OCI-LY3 (cell line): ENCODE measurements around the gene RFX2.

ENCODE experiments used
- EZH2phosphoT487 ChIP-seq: fragments of 200-600 bp; shearing (Covaris generic); IDR thresholded peaks from 2 replicates; pipeline ENCODE4 v1.6.1; 2018; ENCODE audit warnings: antibody characterized with exemption, mixed run types, low read depth
- TF ChIP-seq, protein P1 (sequence below): fragments of 200-600, 300-600 bp; sonication (generic); IDR thresholded peaks from 2 replicates; pipeline ENCODE4 v1.5.1; 2014; ENCODE audit warnings: antibody characterized with exemption, low read length, low read depth

DNA sequence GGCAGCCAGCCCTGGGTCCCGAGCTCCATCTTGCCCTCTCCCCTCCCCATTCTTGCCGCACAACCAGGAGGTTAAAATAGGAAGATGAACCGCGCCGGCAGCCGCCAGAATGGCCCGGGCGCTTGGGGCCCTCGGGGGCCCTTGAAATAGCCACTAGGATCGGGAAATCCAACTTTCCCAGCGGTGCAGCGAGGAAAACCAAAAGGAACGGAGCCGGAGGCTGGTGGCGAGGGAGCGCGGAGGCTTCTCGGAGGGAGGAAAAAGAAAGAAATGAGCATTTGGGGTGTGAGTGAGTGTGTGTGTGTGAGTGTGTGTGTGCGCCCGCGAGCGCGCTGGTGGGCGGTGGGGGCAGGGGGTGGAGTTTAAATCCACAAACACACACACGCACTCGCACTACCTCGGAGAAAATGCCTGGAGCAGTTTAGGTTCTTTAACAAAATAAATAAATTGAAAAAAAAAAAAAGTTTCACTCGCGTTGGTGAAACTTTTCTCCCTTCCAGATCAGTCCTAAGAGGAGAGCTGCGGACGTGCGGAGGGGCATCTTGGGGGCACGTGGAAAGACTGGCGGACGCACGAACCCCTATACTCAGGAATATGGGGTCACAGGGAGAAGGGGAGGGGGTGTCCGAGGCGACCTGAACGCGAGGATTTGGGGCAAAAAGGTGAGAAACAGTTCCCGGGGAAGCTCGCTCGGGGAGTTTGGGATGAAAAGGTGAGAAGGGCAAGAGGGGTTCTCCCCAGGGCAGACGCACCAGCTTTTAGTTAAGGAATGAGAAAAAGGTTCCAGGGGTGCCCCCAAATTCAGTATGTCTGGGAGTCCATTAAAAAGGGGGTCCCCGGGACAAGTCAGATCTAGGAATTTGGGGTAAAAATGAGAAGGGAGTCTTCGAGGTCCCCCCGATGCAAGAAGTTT, 1.3 kb downstream of the RFX2 start:
- TF ChIP-seq, protein P1, sequence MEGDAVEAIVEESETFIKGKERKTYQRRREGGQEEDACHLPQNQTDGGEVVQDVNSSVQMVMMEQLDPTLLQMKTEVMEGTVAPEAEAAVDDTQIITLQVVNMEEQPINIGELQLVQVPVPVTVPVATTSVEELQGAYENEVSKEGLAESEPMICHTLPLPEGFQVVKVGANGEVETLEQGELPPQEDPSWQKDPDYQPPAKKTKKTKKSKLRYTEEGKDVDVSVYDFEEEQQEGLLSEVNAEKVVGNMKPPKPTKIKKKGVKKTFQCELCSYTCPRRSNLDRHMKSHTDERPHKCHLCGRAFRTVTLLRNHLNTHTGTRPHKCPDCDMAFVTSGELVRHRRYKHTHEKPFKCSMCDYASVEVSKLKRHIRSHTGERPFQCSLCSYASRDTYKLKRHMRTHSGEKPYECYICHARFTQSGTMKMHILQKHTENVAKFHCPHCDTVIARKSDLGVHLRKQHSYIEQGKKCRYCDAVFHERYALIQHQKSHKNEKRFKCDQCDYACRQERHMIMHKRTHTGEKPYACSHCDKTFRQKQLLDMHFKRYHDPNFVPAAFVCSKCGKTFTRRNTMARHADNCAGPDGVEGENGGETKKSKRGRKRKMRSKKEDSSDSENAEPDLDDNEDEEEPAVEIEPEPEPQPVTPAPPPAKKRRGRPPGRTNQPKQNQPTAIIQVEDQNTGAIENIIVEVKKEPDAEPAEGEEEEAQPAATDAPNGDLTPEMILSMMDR: no peak
- no peak for TF ChIP-seq EZH2phosphoT487
